HepG2 (cell line): ENCODE results near the gene HSF4. TPM values are rescaled to one million over a fixed set of nuclear protein-coding genes. Genes with fewer than 3 reads are reported as not detected.

Experiments used
- AGO1 ChIP-seq: fragments of 200-400 bp; formaldehyde crosslinking; IDR thresholded peaks from 2 replicates; pipeline ENCODE4 v1.6.1; 2017; ENCODE audit warnings: mild to moderate bottlenecking, low read depth, low read length, moderate library complexity; ENCODE audit not compliant: poor library complexity, severe bottlenecking
- AKAP8 ChIP-seq: sonication (generic); formaldehyde crosslinking; IDR thresholded peaks from 2 replicates; pipeline ENCODE4 v1.5.1; 2020; ENCODE audit warnings: mild to moderate bottlenecking, missing genetic modification reagents
- FOXC1 ChIP-seq: sonication (generic); formaldehyde crosslinking; IDR thresholded peaks from 2 replicates; pipeline ENCODE4 v1.8.0; 2022; ENCODE audit warnings: mild to moderate bottlenecking, missing genetic modification reagents, borderline replicate concordance
- FOXO1 ChIP-seq: sonication (generic); formaldehyde crosslinking; IDR thresholded peaks from 2 replicates; pipeline ENCODE4 v1.4.0; 2020; ENCODE audit warnings: missing genetic modification reagents
- HDAC6 ChIP-seq: fragments of 200-600 bp; sonication (generic); IDR thresholded peaks from 2 replicates; pipeline ENCODE4 v1.7.0; 2017; ENCODE audit warnings: mild to moderate bottlenecking, antibody characterized with exemption, low read length, low read depth
- KLF9 ChIP-seq: IDR thresholded peaks from 2 replicates; pipeline ENCODE4 v1.6.1; 2016; ENCODE audit warnings: low read depth
- MIXL1 ChIP-seq: IDR thresholded peaks from 2 replicates; pipeline ENCODE4 v1.6.1; 2016
- NR2F1 ChIP-seq, 2 experiments: fragments of 450-650 bp in 1 of 2; formaldehyde crosslinking in 1 of 2; IDR thresholded peaks; 2 replicates each; pipeline versions ENCODE4 v1.5.0 to v1.6.1; 2016 to 2020; ENCODE audit warnings: mild to moderate bottlenecking in 1 of 2, missing compliant biosample characterization in 1 of 2, missing genetic modification reagents in 1 of 2, moderate library complexity in 1 of 2
- RELA ChIP-seq: sonication (generic); formaldehyde crosslinking; IDR thresholded peaks from 2 replicates; pipeline ENCODE4 v1.4.0; 2020; ENCODE audit warnings: missing genetic modification reagents
- TBP ChIP-seq: sonication (generic); formaldehyde crosslinking; IDR thresholded peaks from 2 replicates; pipeline ENCODE4 v1.5.0; 2020; ENCODE audit warnings: missing genetic modification reagents
- XBP1 ChIP-seq: sonication (generic); formaldehyde crosslinking; IDR thresholded peaks from 2 replicates; pipeline ENCODE4 v1.5.0; 2020; ENCODE audit warnings: missing genetic modification reagents
- ZMAT3 ChIP-seq: sonication (generic); formaldehyde crosslinking; conservative IDR thresholded peaks from 2 replicates; pipeline ENCODE4 v1.7.0; 2021; ENCODE audit warnings: missing genetic modification reagents
- ZNF30 ChIP-seq: sonication (generic); formaldehyde crosslinking; IDR thresholded peaks from 2 replicates; pipeline ENCODE4 v1.5.0; 2020; ENCODE audit warnings: mild to moderate bottlenecking, missing genetic modification reagents
- ZNF615 ChIP-seq: sonication (generic); formaldehyde crosslinking; IDR thresholded peaks from 2 replicates; pipeline ENCODE4 v1.5.0; 2020; ENCODE audit warnings: mild to moderate bottlenecking, missing genetic modification reagents, borderline replicate concordance
- ZNF772 ChIP-seq: sonication (generic); formaldehyde crosslinking; IDR thresholded peaks from 2 replicates; pipeline ENCODE4 v1.5.0; 2020; ENCODE audit warnings: mild to moderate bottlenecking, missing genetic modification reagents
- ZNF816 ChIP-seq: sonication (generic); formaldehyde crosslinking; IDR thresholded peaks from 2 replicates; pipeline ENCODE4 v1.8.0; 2022; ENCODE audit warnings: missing genetic modification reagents, mild to moderate bottlenecking, borderline replicate concordance
- polyA plus RNA-seq, 8 experiments: library from polyadenylated mRNA; depleted of rRNA in 3 of 8; stranded (reverse) in 7 of 8; unstranded in 1 of 8; fragments of >200 nt; fragmentation: Illumina TruSeq in 4 of 8; extraction: Trizol in 4 of 8; gene quantifications; 2 replicates each; pipeline versions ENCODE4 v1.2.1 to v1.2.3, GENCODE V29; 2011 to 2016; ENCODE audit warnings: low read depth in 4 of 8, missing spikeins in 1 of 8, mixed read lengths in 1 of 8; ENCODE audit not compliant: insufficient read depth in 1 of 8
- total RNA-seq, 5 experiments: library from RNA; depleted of rRNA; stranded (reverse); fragments of >200 nt; fragmentation: Illumina TruSeq; extraction: Trizol; gene quantifications; 2 replicates each; pipeline ENCODE4 v1.2.3, GENCODE V29; 2016; ENCODE audit warnings: low read depth in 1 of 5
- TF ChIP-seq, protein P1 (sequence below): sonication (generic); formaldehyde crosslinking; IDR thresholded peaks from 2 replicates; pipeline ENCODE4 v1.5.0; 2020; ENCODE audit warnings: missing genetic modification reagents
- TF ChIP-seq, protein P2 (sequence below): sonication (generic); formaldehyde crosslinking; IDR thresholded peaks from 2 replicates; pipeline ENCODE4; 2020; ENCODE audit warnings: missing genetic modification reagents, mild to moderate bottlenecking, borderline replicate concordance
- TF ChIP-seq, protein P3 (sequence below): sonication (generic); formaldehyde crosslinking; IDR thresholded peaks from 2 replicates; pipeline ENCODE4 v1.5.0; 2020; ENCODE audit warnings: mild to moderate bottlenecking, missing genetic modification reagents
- TF ChIP-seq, protein P4 (sequence below): sonication (generic); formaldehyde crosslinking; IDR thresholded peaks from 2 replicates; pipeline ENCODE4 v1.5.1; 2020; ENCODE audit warnings: missing genetic modification reagents, mild to moderate bottlenecking, borderline replicate concordance
- TF ChIP-seq, protein P5 (sequence below): sonication (generic); formaldehyde crosslinking; IDR thresholded peaks from 2 replicates; pipeline ENCODE4 v1.5.1; 2020; ENCODE audit warnings: mild to moderate bottlenecking, missing genetic modification reagents, borderline replicate concordance

The HSF4 gene
- total and polyA plus RNA-seq, 2 of the 13 experiments (the other 11 are each of a cell fraction or from before 2014, with no cell fraction given) = 3.5 to 16.9 TPM

DNA sequence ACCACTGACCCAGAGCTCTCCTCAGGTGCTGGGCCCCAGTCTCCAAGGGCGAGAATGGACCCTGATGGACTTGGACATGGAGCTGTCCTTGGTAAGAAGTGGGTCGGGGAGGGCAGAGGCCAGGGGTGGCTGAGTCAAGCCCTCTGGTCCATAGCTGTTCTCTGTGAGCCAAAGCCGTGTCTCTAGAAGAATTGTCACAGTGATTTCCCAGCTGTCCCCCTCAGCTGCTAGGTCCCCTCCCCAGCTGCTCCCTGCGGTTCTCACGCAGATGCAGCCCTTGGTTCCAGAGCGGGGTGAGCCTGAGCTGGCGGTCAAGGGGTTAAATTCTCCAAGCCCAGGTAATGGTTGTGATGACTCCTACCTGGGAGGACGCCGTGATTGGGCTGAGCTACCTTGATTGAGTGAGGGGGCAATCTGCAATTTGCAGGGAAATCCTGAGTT lies 4.5 kb downstream of the HSF4 start (continued):
- TF ChIP-seq, protein P1, sequence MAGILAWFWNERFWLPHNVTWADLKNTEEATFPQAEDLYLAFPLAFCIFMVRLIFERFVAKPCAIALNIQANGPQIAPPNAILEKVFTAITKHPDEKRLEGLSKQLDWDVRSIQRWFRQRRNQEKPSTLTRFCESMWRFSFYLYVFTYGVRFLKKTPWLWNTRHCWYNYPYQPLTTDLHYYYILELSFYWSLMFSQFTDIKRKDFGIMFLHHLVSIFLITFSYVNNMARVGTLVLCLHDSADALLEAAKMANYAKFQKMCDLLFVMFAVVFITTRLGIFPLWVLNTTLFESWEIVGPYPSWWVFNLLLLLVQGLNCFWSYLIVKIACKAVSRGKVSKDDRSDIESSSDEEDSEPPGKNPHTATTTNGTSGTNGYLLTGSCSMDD = no peak
- TF ChIP-seq ZNF30 (CRISPR knock-in tag) (no peak), RELA (CRISPR knock-in tag) (no peak), XBP1 (CRISPR knock-in tag) (no peak), ZNF772 (CRISPR knock-in tag) (no peak), MIXL1 (CRISPR knock-in tag) (no peak), AGO1 (no peak), ZNF615 (CRISPR knock-in tag) (no peak), KLF9 (CRISPR knock-in tag) (no peak), HDAC6 (no peak), AKAP8 (CRISPR knock-in tag) (no peak), NR2F1 (CRISPR knock-in tag; IDR thresholded peaks at IDR 0.05) (no peak), ZNF816 (CRISPR knock-in tag) (no peak), ZMAT3 (no peak), TBP (CRISPR knock-in tag) (no peak), FOXO1 (CRISPR knock-in tag) (no peak), FOXC1 (CRISPR knock-in tag) (no peak)
- TF ChIP-seq, protein P2, sequence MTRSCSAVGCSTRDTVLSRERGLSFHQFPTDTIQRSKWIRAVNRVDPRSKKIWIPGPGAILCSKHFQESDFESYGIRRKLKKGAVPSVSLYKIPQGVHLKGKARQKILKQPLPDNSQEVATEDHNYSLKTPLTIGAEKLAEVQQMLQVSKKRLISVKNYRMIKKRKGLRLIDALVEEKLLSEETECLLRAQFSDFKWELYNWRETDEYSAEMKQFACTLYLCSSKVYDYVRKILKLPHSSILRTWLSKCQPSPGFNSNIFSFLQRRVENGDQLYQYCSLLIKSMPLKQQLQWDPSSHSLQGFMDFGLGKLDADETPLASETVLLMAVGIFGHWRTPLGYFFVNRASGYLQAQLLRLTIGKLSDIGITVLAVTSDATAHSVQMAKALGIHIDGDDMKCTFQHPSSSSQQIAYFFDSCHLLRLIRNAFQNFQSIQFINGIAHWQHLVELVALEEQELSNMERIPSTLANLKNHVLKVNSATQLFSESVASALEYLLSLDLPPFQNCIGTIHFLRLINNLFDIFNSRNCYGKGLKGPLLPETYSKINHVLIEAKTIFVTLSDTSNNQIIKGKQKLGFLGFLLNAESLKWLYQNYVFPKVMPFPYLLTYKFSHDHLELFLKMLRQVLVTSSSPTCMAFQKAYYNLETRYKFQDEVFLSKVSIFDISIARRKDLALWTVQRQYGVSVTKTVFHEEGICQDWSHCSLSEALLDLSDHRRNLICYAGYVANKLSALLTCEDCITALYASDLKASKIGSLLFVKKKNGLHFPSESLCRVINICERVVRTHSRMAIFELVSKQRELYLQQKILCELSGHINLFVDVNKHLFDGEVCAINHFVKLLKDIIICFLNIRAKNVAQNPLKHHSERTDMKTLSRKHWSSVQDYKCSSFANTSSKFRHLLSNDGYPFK = no peak
- TF ChIP-seq, protein P3, sequence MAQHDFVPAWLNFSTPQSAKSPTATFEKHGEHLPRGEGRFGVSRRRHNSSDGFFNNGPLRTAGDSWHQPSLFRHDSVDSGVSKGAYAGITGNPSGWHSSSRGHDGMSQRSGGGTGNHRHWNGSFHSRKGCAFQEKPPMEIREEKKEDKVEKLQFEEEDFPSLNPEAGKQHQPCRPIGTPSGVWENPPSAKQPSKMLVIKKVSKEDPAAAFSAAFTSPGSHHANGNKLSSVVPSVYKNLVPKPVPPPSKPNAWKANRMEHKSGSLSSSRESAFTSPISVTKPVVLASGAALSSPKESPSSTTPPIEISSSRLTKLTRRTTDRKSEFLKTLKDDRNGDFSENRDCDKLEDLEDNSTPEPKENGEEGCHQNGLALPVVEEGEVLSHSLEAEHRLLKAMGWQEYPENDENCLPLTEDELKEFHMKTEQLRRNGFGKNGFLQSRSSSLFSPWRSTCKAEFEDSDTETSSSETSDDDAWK (CRISPR knock-in tag) = no peak
- TF ChIP-seq, protein P4, sequence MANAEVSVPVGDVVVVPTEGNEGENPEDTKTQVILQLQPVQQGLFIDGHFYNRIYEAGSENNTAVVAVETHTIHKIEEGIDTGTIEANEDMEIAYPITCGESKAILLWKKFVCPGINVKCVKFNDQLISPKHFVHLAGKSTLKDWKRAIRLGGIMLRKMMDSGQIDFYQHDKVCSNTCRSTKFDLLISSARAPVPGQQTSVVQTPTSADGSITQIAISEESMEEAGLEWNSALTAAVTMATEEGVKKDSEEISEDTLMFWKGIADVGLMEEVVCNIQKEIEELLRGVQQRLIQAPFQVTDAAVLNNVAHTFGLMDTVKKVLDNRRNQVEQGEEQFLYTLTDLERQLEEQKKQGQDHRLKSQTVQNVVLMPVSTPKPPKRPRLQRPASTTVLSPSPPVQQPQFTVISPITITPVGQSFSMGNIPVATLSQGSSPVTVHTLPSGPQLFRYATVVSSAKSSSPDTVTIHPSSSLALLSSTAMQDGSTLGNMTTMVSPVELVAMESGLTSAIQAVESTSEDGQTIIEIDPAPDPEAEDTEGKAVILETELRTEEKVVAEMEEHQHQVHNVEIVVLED (CRISPR knock-in tag) = no peak
- TF ChIP-seq, protein P5, sequence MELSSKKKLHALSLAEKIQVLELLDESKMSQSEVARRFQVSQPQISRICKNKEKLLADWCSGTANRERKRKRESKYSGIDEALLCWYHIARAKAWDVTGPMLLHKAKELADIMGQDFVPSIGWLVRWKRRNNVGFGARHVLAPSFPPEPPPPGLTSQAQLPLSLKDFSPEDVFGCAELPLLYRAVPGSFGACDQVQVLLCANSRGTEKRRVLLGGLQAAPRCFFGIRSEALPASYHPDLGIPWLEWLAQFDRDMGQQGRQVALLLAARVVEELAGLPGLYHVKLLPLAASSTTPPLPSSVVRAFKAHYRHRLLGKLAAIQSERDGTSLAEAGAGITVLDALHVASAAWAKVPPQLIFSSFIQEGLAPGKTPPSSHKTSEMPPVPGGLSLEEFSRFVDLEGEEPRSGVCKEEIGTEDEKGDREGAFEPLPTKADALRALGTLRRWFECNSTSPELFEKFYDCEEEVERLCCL (CRISPR knock-in tag) = no peak
